Measurements from ENCODE around the gene NT5DC3.
A peak's percentile ranks its signal among the peaks of the same experiment; 100 is the strongest.
"Not testable (repeated sequence)": the region's sequence is repeated elsewhere in the genome, so short reads cannot be mapped to it uniquely, and the experiment has no call there.

NT5DC3 gene

DNA sequence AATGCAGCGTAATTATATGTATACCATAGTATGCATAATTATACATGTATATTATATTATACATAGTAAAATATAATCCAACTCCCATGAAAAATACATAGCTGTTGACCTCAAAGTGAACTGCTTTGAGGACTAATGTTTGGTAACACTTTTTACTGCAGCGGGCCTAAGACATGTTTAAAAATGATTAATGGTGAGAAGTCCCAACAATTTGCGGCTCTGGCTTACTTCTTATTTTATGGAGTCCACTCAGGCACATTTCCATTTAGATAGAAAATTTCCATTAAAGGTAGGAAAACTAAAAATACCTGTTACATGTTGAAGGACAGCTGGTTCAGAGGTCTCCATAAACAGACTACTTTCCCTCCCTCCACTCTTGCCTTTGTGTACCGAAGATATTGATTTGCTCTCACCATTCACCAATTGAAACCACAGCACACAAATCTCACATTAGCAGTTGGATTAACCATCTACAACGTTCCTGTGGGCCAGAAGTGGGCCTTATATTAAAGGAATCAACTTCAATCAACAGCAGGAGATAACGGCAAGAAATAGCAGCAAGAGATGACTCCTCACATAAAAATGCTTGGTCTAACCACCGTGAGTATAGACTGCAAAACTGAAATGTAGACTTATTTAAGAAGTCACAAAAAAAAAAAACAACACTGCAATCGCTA is 14.1 kb upstream of the NT5DC3 start:
- DNase-seq = no peak

DNA sequence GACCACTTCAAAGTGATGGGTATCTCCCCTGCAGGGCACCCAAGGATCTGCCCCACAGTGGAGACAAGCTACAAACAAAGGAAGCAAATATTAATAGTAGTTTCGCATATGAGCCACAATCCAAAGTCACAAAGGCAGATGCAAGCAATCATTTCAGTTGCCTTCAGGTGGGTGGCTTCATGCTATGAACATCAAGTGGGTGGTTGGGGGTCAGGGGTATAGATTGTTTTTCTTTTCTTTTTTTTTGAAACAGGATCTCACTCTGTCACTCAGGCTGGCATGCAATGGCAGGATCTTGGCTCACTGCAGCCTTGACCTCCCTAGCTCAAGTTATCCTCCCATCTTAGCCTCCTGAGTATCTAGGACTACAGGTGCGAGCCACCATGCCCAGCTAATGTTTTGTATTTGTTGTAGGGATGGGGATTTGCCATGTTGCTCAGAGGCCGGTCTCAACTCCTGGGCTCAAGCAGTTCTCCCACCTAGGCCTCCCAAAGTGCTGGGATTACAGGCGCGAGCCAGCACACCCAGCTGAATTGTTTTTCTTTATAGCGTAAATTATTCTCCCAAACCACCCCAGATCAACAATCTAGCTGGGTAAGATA is 13.4 kb upstream of the NT5DC3 start:
- no peak for DNase-seq

DNA sequence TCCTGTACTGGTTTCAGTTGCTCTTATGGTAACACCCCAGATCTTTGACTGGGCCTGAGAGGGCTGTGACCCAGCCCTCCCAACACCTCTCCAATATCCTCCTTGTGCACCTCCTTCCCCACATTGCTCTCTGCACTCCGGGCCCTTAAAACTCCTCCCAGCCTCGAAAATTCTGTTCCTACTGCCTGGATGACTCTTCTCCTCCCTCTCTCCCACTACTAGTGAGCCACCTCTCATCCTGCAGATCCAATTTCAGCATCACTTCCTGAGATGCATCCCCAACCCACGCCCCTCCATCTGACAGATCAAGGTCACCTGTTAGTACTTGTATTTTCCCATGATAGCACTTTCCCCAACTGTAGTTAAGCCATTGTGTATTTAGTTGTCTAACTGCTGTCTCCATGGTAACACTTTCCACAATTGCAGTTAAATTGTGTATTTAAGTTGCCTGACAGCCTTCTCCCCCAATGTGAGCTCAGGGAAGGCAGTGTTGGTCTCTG is 11.5 kb upstream of the NT5DC3 start:
- no peak for DNase-seq

DNA sequence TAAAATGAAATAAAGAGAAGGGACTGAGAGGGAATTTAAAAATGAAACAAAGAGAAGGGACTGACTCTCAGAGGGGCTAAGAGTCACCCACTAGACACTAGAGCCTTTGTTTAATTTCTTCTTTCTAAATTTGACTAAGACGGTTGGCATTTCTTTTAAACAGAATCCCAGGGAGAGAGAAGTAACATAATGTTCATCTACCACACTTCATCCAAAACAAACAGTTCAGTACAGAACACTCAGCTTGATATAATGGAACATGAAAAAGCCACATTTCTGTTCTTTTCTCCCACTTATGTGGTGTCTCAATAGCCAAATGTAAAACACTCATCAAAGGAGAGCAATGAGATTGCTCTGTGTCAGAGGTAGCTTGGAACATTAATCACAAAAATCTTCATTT is 10.1 kb upstream of the NT5DC3 start:
- DNase-seq = no peak

DNA sequence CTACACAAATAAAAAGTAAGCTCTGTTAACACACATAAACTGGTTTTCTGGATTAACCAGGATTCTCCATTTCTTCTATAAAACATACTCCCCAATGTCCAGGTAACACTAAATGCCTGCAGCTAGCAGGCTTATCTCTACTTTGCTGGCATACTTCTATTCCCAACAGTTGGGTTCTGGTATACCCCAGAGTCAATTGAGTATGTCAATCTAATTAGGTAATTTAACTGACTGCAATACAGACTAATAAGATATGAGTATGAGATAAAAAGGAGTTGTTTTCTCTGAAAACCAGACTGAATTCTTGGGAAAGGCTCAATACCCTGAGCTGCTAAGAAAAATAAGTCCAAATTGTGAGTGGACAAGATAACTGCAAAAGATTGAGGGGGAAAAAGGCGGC is 9.4 kb upstream of the NT5DC3 start:
- DNase-seq = no peak

DNA sequence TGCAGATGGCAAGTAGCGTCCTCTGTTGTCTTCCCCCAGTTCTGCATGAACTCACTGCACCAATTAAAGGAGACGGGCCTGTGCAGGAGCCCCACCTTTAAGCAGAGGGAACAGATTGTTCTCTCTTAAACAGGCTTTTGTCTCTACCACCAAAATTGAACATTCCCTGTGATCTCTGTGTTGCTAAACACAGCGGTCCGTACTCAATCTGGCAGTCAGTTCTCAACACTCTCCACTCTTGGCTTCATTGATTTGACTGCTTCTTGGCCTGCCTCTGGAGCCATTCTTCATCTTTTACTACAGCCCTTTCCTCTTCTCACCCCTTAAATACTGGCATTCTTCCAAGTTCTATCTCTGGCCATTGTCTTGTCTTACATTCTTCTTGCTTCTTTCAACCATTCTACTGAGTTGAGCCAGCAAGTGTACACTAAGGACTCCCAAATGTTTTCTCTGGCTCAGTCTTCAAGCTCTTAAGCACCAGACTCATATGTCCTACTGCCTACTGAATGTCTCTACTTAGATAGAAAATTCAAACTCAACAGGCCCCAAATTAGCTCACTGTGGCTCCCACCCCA is 8.0 kb upstream of the NT5DC3 start:
- no peak for DNase-seq

DNA sequence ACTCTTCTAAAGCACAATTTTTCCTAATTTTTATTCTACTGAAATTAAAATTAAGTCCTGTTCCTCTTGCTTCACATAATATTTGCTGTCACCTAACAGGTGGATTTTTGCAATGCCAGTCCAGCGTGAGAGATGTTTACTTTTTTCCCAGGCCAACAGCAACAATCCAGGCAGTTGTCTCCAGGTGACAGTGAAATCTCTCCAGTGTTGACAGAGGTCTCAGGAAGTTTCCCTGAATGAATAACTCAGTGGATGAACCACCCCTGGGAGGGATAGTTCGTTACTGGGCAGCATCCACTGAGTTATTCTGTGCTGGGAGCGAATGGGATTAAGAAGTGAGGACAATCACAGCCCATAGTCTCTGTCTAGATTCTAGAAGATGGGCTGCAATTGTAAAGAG is 7.1 kb upstream of the NT5DC3 start:
- no peak for DNase-seq

DNA sequence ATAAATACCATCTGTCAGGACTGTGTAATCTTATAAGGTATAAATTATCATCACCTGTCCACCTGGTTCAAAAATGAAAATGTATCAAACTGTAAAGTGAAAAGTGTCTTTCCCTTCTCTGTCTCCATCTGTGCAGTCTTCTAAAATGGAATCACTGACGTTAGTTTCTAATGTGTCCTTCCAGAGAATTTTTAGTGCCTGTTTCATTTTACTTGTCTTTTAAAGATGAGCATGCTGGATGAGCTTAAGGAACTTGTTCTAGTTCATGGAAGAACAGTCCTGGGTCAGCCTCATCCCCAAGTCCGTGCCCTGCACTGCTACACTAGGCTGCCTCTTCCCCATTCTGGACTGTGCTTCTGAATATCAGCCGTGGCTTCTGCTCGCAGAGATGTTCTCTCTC is 5.4 kb upstream of the NT5DC3 start:
- no peak for DNase-seq

DNA sequence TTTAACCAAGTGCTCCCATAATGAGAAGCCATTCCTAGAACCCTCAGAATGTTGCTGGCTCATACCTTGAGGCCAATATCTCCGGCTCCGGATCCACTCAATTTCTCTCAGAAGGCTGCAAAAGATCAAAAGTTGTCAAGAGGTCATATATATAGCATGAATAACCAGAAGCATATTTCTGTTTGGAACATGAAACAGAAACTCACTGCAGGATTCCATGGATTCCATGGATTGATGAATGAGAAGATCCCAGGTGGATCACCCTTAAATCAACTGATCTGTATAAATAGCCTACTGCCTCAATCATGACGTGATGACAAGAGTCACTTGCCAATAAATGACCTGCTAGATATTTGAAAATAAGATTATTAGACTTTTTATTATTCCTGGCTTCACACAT is 3.3 kb upstream of the NT5DC3 start:
- no peak for DNase-seq

DNA sequence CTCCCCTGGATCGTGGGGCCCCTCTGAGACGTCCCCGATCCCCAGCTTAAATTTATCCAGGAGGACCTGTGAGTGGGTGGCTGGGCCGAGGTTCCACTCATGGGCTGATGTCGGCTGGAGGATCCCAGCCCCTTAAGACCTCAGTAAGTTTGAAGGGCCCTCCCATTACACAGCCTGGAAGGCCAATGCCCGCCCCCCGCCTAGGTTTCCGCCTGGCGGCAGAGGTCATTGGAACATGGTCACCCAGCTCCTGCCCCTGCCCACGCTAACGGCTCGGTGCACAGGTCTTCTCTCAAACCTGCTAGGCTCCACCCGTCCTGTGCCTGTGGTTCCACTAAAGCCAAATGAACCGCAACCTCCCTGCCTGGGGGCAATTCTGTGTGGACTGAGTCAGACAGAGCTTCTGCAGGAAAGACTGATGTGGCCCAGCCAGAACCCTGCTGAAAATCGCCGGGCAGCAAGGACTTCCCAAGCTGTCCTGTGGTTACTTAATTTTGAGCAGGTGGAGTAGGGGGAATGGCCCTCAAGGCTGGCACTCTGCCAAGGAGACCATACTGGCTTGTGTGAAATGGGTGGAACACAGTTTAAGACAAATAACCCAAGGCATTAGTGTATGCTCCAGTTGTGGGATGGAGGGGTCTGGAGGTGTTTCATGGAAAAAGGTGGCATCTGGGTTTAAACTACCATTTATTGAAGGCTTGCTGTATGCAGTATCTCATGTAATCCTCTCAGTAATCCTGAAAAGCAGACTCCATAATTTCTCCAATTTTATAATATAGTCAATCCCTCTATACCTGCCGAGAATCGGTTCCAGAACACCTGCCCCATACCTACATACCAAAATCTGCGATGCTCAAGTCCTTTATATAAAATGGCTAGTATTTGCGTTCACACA is 903 bp upstream of the NT5DC3 start:
- DNase-seq = peak; percentile 36

DNA sequence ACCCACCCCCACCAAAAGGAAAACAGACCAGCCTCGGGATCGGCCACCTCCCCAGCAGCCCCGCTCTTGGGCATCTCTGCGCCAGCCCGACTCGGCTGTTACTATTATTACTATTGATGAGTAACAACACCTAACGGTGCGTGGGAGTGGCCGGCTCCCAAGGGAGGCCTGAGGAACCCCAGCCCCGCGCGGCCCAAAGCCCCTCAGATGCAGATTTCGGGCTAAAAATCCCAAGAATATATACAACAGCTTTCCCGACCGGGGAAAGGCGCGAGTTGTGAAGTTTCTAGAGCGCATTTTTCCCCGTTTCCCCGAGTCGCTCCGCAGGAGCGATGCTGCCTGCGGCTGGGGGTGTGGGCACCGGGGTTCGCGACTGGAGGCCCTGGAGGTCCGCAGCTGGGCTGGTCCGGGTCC is 565 bp downstream of the NT5DC3 start:
- no peak for DNase-seq

DNA sequence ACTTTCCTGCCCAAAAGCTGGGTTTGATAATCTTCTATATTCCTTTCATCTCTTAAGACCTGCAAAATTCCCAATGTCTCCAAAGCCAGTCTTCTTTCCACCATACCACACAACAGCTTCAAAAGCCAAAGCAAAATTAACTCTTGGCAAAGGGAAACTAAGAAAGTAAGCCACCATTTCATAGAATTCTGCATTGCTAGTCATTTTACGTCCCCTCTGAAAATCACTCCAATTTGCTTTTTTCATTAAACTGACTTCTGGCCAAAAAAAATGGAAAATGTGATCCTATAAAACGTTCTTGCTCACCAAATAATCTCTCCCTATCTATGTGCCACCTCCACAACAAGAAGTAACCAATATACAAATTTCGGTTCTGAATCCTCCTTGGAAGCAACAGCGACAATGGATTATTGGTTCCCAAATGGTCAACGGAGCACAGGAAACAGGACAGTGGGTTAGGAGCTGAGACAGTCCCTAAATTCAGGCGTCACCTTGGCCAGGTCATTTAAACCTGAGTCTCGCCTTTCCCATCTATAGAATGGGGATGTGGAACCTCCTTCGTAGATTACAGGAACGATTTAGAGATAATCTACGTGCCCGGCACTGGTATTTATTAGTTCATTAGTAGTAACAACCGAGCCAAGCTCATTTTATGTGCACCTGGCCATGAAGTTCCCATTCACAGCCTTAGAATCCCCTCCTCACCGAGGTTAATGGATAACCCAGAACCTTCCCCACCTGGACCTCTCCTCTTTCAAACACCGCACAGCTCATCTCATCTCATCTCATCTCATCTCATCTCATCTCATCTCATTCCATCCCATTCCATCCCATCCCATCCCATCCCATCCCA is 1.2 kb downstream of the NT5DC3 start:
- no peak for DNase-seq

DNA sequence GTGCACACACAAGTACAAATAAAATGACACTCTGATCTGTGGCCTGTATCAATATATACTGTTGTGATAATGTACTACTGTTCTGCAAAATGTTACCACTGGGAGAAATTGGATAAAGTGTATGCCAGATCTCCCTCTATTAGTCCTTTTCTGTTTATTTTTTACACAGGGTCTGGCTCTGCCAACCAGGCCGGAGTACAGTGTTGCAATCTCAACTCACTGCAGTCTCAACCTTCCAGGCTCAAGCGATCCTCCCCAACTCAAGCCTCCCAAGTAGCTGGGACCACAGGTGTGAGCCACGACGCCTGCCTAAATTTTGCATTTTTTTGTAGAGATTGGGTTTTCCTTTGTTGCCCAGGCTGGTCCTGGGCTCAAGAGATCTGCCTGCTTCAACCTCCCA is 1.9 kb downstream of the NT5DC3 start:
- DNase-seq = no peak

DNA sequence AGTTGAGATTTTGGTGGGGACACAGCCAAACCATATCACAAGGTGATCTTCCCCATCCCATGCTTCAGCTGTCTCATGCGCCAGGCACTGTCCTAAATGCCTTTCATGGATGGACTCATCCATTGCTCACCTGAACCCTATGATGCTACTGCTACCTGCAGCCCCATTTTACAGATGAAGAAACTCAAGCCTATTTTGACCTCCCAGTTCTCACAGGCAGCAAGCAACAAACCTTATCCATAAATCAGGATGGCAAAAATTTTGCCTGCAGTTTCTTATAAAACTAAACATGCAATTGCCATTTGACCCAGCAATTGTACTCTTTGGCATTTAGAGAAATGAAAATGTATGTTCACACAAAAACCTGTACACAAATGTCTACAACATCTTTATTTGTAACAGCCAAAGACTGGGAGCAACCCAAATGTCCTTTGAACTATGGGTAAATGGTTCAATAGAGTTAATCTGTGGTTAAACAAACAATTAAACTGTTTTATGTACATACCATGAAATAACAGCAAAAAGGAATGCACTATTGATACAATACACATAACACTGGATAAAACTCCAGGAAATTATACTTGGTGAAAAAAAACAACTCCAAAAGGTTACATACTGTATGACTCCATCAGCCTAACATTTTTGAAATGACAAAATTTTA is 2.6 kb downstream of the NT5DC3 start:
- DNase-seq = no peak

DNA sequence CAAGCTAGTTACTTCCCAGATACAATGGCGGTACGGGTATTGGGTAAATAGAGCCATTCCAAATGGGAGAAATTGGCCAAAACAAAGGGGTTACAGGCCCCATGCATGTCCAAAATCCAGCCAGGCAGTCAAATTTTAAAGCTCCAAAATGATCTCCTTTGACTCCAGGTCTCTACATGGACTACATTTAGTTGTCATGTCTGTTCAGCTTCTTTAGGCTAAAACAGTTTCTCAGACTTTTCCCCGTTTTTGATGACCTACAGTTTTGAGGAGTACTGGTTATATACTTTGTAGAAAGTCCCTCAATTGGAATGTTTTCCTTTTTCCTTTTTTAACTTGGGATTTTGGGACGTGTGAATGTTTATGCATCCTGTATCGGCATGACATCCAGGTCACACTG is 4.7 kb downstream of the NT5DC3 start:
- no peak for DNase-seq

DNA sequence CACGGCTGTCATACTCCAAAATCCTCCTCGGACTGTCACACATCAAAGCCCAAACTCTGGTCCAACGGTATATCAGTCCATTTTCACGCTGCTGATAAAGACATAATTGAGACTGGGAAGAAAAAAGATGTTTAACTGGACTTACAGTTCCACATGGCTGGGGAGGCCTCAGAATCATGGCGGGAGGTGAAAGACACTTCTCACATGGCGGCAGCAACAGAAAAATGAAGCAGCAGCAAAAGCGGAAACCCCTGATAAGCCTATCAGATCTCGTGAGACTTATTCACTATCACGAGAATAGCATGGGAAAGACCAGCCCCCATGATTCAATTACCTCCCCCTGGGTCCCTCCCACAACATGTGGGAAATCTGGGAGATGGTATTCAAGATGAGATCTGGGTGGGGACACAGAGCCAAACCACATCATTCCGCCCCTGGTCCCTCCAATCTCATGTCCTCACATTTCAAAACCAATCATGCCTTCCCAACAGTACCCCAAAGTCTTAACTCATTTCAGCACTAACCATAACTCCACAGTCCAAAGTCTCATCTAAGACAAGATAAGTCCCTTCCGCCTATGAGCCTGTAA is 5.2 kb downstream of the NT5DC3 start:
- DNase-seq = not testable (repeated sequence)

DNA sequence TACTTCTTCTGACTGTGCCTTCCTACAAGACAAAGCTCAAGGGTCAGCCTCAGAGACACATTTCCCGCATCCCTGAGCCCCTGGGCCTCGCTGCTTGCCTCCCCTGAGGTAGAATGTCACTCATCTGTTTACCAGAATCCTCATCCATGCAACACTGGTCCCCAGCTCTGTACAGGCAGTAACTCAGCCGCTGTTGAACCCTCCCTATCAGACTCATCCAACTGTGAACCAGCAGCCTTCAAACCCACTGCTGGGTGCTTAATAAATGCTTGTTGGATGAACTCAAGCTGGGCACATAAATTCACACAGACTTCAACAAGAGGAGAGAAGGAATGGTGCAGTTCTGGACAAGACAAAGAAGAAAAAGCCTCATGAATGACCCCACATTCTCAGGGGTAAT is 6.1 kb downstream of the NT5DC3 start:
- no peak for DNase-seq

DNA sequence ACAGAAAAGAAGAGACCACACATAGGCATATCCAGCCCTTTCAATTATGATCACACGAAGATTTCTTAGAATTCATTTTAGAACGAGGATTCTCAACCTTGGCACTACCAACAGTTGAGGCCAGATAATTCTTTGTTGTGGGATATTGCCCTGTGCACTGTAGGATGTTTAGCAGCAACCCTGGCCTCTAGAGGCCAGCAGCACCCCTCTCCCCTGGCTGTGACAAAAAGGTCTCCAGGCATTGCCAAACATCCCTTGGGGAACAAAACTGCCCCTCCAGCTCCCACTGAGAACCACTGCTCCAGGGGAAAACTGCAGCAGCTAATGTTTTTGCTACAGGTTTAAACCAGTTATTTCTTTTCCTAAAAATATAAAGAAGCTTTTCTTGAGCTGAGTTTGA is 7.1 kb downstream of the NT5DC3 start:
- DNase-seq = no peak

DNA sequence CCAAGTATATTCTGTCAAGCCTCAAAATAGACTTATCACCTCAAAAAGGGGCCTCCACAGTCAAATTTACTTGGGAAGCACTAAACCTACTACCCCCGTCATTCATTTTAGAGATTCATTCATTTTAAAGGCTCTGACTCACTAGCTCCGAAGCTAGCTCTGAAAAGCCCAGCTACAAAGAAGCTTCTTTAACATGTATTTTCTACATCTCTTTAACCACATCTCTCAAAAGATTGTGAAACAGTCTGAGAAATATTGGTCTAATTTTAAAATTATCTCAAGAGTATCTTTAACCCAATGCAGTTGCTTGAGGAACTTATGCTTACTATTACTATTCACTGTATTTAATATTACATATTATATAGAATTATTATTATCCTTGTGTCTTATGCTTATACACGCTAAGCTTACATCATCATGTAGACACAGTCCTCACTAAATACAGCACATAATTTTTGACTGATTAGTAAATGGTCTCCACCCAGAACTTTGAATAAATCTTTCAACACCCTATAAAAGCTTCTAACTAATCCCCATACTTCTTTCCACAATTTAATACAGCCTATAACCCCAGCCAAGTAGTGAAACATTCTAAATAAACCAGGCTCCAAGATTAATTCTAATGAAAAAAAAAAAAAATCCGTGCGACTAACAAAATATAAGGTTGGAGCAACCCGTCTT is 7.8 kb downstream of the NT5DC3 start:
- DNase-seq = no peak

DNA sequence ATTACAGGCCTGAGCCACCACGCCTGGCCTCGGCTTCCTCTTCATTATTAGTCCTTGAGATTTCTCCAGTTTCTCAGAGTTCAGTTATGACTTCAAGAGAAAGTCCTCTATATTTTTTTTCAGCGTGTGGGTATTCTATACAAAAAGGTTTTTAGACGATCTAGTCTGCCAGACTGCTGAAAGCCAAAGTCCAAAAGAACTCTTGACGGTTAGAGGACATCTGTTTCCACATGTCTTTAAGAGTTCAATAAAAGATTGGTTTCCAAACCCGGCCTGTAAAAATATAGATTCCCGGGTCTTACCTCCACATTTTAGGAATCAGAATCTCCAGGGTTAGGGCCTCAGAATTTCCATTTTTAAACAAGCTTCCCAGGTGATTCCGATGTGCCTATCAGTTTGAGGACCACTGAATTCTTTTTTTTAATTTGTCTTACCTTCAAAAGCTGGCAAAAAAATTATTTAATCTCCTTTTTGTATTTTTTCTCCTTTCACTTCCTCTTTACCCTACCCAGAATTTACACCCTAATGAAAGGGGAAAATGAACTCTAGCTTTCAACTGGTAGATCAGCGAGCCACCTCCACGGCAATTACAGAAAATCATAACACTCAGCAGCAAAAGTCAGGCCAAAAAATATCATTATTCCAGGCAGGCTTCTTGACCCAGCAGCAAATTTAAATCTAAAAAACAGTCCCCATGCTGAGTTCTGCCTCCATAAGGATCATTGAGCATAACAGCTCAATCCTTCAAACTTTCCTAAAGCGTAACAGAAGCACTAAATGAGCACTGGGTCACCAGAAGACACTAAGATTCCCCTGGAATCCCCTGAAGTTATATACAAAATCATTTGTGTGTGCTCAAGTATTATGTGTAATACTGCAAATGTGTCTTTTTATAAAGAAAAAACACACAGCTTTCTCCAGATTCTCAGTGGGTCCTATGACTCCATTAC is 8.7 kb downstream of the NT5DC3 start:
- no peak for DNase-seq
